SK-N-SH treated with all-trans-retinoic acid at 6 μM for 48 hours (cell line): Measurements from ENCODE around the gene TEAD3.

Experiments
- BACH2 ChIP-seq: fragments of 250-450 bp; sonication (Bioruptor Pico); IDR thresholded peaks from 2 replicates; pipeline ENCODE4 v1.9.0; 2021; ENCODE audit warnings: mild to moderate bottlenecking, borderline replicate concordance
- CSDC2 ChIP-seq: fragments of 250-450 bp; sonication (Bioruptor Pico); IDR thresholded peaks from 2 replicates; pipeline ENCODE4 v1.5.0; 2020; ENCODE audit warnings: mild to moderate bottlenecking, moderate library complexity
- PATZ1 ChIP-seq: fragments of 250-450 bp; sonication (Bioruptor Pico); IDR thresholded peaks from 2 replicates; pipeline ENCODE4 v1.8.0; 2020; ENCODE audit warnings: mild to moderate bottlenecking, moderate library complexity, borderline replicate concordance
- RARB ChIP-seq: fragments of 250-450 bp; sonication (Bioruptor Pico); IDR thresholded peaks from 2 replicates; pipeline ENCODE4 v1.8.0; 2021; ENCODE audit warnings: mild to moderate bottlenecking, moderate library complexity
- TOX ChIP-seq: fragments of 250-450 bp; sonication (Bioruptor Pico); IDR thresholded peaks from 2 replicates; pipeline ENCODE4 v1.8.0; 2021; ENCODE audit warnings: mild to moderate bottlenecking, moderate library complexity, borderline replicate concordance
- ZFP3 ChIP-seq: fragments of 250-450 bp; sonication (Bioruptor Pico); IDR thresholded peaks from 2 replicates; pipeline ENCODE4 v1.5.0; 2020; ENCODE audit warnings: mild to moderate bottlenecking, moderate library complexity
- ZFP30 ChIP-seq: fragments of 450-650 bp; formaldehyde crosslinking; IDR thresholded peaks from 2 replicates; pipeline ENCODE4 v1.5.0; 2022; ENCODE audit warnings: mild to moderate bottlenecking, moderate library complexity

GRCh38 chr6:35426074-35426473, 70.8 kb downstream of the TEAD3 start:
- TF ChIP-seq BACH2 (no peak), RARB (CRISPR knock-in tag) (no peak), CSDC2 (no peak), PATZ1 (CRISPR knock-in tag) (no peak), ZFP30 (CRISPR knock-in tag) (no peak), TOX (CRISPR knock-in tag) (no peak), ZFP3 (CRISPR knock-in tag) (no peak)
